HG03139 (cell line): ENCODE data around the gene RAB28.

Experiments
- ATAC-seq: cut with Tn5 transposase; IDR thresholded peaks from one replicate; pipeline ENCODE4 v1.9.1; 2021; ENCODE audit not compliant: unreplicated experiment

The RAB28 gene

DNA sequence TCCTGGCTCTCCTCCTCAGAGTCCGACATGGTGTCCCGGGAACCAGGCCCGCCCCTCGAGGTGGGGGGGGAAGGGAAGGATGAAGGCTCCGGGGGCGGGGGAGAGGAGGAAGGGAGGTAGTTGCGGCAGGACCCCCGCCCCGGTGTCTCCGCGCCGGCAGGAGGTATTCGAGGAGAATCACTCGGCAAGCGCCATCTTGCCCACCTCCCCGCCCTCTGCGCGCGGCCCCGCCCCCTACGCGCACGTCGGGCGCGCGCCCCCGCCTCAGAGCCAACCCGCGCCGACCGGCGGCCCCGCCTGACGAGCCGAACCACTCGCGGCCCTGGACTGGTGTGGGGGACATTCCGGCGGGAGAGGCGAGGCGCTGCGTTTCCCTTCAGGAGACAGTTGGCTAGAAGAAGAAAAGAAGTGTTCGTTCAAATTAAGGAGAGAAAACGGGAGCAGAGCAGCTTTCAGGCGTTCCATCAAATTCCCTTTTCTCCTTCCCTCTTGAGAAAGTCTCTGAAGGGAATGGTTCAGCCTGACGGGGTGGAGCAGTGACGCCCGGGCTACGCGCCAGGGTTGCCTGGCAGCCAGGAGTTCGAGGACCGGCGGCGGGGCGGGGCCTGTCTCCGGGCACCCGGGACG, at the start of gene RAB28:
TSS of gene RAB28 (minus strand) at position 219 of the 627 bp plus-strand sequence.
- ATAC-seq, result peak; percentile 97

DNA sequence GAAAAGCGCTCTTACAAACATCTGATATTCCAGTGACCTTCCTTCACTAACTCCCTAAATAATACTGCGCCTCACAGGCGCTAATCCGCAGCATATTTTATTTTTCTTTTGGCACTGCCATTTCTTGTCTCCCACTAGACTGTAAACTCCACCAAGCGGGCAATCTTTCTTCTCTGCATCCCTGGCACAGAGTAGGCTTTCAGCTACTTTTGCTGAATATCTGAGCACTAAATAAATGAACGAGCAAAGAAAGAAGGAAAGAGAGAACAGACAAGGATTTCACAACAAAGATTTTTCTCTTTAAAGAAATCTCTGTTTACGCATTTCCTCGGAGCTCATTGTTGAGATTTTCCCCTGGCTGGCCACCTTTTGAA, 47.5 kb upstream of the RAB28 start:
- ATAC-seq, result no peak

DNA sequence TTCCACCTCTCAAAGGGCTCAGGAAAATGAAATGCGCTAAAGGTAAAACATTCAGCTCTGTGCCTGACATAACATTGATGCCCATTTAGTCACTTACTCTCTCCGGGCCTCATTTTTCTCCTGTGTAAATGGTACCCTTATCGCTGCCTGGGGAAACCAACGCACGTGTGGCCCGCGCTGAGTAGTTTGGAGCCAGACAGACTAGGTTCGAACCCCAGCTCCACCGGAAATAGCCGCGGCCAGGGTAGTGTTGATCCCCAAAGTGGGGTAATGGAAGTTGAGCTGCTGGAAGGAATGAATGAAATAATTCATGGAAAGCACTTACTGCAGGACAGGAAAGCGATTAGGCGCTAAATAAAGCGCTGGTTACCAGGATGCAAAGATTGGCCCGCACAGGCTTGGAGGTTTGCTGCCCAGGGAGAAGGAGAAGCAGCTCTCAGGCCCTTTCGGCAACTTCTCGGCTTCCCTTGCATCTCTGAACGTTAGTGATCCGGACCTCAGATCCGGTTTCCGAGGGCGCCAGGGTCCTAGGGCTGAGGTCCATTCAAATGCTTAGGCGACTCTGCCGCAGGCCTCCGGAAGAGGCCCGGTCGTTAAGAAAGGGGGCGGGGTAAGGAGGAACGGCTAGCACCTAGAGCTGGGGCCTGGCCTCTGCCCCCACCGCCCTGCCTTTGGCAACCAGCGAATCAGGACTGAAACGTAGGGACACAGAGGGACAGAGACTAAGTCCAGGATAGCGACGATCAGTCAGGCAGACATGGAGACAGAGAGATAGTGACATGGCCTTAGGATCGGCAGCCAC, 46.9 kb upstream of the RAB28 start:
- ATAC-seq, result no peak

DNA sequence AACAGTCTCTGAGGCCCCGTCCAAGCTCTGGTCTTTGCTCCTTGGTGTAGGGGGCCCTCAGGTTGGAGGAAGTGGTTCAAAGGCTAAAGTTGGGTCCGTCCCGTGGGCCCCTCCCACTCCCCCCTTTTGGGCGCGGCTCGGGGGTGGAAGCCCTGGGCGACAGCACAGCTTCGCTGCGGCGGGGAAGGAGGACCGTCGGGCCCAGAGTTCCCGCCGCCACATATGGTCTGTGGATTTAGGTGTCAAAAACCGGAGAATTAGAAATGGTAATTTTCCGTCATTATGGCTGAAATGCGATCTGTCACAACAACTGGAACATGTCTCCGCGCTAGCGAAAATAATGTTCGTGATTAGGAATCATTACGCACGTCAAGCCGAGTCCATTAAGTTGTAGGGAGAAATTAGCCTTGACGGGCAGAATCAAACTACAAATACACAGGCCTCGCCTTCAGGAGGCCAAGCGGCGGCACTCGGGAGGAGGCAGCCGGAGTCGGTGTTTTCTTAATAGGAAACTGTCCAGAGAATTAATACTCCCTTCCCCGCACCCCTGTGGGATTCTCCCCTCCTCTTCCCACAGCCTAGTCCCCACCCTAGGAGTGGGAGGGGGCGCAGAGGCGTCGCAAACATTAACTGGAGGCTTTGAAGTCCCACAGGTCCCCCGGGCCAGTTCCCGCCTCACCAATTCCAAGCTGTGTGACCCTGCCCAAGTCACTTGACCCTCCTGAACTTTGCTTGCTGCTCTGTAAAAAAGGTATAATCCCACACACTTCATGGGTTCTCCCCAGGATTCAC, 45.2 kb upstream of the RAB28 start:
- no peak for ATAC-seq

DNA sequence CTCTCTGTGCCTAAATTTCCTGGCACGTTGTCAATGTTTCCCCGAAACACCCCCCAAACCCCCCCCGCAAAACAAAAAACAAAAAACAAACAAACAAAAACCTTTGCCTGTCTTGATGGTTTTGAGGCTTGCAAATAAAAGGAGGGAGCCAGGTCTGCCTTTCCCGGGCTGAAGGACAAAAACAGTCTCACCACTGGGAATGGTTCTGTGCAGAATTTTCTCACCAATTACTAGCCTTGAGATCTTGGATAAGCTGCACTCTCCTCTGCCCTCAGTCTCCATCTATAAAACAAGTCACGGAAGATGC, 44.6 kb upstream of the RAB28 start:
- ATAC-seq, result no peak

DNA sequence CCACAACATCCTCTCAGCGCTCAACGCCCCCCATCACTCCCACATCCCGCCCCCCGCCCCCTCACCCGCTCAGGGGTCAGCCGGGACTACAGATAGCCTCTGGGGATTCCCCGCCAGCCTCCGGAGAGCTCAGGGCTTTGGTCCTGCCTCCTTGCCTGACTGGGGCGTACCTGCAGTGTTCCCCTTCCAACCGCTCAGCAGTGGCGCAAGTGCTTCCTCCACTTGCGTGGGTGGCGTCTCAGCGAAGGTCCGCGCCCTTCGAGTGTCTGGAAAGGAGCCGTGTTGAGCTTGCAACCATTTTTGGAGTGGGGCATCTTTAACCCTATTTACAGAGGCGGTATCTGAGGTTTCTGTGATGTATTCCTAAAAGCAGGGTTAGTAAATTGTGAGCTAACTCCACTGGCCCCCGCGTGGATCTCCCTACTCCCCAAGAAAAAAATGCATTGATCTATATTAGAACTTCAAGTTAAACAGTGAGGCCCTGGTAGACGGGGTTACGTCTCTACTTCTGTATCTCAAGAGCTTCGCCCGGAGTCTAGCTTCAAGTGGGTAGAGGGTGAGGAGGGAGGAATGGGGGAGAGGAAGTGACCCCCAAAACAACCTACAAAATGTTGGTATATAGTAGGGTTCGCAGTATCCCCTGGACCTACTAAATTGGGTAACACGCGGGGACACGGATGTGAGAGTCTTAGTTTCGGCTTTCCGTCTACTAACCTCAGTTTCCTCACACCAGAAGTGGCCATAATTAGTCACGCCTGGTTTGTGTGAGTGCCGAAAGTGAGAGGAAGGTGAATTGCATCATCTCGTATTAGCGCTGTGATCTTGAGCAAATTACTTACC, 44.1 kb upstream of the RAB28 start:
- peak; percentile 67 for ATAC-seq

DNA sequence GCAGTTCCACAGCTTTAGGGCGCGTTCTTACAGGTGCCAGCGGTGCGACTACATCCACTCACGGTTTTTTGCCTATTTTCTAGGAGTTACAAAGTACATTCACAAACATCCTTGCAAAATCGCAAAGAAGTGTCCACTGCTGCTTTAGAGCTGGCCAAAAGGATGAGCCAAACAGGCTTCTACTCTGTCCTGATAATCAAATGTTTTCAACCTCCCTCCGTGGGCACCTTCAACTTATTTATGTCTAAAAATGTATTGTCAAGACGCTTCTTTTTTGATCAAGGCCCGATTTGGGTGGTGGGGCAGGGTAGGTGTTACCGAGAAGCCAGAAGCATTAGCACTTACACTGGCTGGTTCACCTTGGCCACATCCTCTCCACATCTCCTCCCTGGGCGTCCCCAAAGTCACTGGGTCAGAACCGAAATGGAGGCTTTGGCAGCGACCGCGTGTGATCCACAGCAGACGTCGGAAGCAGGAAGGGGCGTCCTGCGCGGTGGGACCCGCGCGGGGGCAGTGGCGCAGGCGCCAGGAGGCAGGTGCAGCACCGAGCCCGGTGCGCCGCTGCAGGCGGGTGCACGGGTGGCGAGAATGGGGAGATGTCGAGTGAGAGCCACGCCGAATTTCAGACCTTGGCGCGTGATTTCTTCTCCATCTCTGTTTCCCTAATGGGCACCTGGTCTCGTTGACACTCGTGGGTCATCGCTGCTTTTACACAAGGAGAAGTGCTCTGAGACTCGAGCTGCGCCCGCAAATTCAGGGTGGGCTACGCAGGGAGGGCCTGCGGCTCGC, 43.2 kb upstream of the RAB28 start:
- ATAC-seq, result no peak

DNA sequence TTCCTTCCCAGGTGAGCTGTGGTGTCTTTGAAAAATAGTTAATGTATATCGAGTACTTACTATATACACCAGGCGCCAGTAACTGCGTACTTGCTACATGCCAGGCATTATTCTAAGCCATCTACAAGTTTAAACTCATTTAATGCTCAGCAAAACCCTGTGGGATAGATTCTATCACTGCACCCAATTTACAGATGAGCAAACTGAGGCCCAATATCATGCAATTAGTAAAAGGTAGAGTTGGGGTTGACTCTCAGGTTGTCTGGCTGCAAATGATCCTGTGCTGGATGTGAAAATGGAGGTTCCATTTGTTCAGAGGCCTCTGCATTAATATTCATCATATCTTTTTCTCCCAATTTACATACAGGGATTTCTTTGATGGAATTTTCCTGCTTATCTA, 42.5 kb upstream of the RAB28 start:
- ATAC-seq, result no peak

DNA sequence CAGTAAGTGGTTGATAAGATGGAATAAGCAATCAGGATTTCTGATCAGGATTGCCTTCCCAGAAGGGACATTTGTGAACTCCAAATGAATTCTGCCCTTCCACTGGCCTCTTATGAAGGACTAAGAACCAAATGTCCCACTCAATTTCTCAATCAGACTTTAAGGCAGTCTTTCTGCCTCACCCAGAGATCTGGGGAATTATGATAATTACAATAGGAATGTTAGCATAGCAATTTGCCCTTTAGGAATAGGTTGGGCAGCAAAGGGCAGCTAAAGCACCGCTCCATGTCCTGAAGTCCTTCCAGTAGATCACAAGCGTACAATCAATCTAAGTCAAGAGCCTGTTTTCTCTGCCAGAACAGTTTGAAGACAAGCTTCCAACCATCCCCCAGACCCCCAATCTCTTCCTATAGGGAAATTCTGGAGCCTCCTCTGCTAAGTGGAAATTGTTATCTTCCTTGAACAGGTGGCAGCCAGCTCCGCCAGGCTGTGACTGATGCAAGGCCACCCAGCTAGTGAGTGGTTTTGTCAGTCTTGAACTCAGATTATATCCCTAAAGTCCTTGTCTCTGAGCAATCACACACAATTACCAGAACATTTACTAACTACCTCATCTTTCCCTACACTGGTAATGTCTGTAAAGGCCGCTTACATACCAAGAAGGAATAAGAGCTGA, 41.6 kb upstream of the RAB28 start:
- no peak for ATAC-seq

DNA sequence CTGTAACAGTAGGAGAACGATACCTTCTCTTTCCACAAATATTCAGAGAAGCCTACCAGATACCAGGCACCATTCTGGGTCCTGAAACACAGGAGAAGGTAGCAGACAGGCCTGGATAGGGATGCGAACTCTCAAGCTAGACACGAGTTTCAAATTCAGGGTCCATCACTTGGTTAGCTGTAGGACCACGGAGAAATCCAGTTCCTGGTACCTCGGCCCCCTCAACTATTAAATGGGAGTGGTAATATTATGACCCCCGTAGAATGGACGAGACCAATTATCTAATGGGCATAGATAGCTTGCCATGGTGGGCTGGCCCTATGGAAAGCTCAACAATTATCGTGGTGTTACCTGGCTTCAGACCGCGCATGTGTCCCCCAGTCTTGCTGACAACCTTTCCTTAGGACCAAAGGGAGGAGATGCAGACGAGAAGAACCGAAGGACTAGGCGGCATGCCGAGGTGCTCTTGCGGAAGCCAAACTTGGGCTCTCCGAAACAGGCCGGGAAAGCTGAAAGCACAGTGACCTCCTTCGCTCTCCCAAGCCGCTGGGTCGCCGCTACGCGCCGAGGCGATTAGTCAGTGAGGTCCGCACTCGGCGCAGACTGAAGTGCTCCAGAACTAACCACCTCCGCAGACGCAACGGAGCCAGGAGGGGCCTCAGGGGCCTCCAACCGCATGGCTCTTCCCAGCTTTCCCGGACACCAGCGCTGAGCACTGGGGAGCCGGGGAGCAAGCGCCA, 40.5 kb upstream of the RAB28 start:
- no peak for ATAC-seq

DNA sequence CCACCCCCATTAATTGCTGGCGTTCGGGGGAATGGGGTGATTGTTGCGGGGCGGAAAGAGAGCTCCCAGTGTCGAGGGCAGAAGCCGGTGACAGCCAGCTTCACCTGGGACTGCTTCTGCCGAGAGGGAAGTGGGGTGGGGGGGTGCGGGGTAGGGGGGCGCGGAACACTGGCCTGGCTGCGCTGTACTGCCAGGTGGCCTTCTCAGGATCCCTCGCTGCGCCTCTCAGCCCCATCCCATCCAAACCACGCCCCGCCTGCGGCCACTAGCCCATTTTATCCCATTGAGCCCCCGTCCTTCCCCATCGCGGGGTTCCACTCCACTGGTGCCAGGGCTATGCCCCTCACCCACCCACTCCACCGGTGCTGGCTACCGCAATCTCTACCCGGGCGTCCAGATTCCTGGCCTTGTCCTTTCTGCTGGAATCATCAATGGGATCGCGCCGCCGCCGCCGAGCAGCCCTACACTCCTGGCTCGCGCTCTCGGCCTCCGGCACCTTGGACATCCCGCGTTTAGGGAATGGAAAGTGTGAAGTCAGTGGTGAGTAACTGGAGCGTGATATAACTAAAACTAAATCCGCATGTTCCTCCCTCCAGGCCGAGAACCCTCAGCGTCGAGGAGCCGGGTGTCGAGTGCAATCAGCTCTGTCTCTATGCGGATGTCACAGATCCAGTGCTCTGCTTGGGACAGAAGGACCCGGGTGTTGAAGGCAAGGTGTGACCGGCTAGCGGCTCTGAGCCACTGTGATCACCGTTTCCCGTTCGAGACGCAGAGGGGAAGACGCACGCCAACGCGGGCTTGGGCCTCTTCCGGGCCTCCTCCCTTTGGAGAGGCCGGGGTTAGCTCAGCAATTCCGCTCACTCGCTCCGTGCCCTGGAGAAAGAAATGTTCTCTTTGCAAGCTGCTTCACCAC, 39.7 kb upstream of the RAB28 start:
- ATAC-seq, result no peak

DNA sequence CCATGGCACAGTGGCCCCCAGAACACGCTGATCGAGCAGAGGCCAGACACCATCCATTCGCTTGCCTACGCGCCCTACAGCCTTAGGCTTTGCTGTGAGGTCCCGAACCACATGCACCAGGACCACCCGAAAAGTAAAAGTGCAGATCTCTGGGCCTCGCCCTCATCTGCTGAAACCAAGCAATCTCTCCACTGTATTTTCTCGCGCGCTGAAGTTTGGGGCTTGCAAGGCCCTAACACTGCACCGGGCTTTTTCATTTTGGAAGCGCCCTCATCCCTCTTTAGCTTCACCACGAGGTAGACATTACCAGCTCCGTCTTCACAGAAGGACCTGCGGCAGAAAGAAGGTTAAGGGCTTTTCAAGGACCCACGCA, 39.0 kb upstream of the RAB28 start:
- ATAC-seq, result no peak

DNA sequence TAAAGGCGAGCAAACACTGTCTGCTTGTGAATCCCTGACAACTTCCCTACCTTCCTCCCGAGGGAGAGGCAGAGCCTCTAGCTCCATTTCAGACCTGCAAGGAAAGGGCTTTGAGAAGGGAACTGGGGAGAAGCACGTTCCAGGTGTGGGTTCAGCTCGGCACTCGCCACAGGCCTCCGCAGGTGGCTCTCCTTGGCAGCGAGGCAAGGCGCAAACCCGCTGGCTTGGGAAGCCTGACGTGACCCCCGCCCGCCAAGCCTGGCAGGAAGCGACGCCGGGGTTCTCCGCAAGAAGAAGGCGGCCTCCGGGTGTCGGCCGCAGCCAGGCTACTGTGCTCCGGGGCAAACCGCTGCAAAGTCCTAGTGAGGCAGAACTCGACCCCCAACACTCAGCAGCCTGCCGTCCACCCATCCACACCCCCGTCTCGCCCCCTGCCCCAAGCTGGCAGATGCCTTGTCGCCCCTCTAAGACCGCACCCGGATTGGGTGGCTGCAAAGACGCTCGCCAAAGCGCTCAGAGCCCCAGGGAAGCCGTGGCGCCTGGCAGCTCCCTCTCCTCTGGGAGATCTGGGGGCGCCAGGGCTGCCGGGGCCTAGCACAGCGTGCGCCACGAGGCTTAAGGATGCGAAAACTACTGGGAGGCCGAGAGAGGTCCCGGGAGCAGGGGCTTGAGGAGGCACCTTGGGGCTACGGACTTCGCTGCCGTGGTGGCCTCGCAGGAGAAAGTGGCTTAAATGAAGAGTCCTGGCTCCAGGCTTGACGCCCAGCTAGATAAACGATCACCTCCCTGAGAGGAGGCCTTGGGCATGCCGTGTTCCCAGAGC, 38.4 kb upstream of the RAB28 start:
- no peak for ATAC-seq

DNA sequence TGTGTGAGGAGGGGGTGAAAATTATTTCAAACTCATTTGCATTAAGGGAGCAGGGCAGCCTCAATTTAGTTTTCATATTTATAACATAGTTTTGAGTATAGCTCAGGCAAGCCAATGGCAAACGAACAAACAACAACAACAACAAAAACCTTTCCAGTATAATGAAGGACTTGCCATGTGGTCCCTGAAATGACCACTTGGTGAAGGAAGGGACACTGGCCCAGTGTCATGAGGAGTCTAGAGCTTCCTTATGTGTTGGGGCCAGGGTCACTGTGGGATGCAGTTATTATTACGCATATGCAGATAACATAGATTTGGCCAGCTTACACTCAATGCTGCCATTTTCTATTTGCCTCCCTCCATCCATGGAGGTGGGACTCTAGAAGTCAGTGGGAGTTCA, 36.9 kb upstream of the RAB28 start:
- ATAC-seq, result no peak

DNA sequence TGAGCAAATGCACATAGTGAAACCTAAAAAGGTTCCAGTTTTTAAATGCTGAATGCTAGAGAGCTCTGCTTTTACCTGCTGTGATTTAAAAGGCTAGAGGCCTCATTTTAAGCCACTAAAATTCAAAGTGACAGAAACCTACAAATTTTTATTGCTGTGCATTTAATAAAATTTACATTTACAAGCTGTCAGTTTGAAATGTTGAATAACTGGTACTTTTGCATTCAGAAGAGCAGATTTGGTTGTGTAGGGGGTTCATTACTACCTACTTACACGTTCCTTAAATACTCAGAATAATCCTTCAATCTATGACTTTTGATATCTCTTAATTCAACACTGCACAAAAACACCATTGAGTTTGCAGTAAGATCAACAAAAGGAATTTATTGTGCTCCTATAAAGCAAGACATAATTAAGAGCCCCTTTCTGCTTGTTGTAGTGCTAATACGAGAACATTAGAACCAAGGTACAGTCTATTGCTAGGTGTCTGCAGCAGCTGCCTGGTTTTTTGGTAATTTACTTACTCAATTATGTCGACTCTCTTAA, 32.2 kb upstream of the RAB28 start:
- ATAC-seq, result no peak

DNA sequence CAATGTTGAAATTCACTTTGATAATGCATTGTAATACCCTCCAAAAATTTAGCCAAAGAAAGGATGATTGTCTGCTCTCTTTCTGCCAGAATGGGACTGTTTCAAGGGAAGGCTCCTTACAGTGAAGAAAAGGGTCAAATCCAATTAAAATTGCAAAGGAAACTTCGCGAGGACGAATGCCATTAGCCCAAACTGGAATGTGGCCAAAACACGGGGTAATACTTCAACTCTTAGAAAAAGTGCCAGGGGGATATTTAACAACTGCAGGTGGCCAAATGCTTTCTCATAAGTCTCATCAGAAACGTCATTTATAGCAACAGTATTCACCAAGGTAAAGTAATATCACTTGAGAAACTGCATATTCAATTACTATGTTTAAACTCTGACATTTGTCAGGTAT, 31.1 kb upstream of the RAB28 start:
- no peak for ATAC-seq

DNA sequence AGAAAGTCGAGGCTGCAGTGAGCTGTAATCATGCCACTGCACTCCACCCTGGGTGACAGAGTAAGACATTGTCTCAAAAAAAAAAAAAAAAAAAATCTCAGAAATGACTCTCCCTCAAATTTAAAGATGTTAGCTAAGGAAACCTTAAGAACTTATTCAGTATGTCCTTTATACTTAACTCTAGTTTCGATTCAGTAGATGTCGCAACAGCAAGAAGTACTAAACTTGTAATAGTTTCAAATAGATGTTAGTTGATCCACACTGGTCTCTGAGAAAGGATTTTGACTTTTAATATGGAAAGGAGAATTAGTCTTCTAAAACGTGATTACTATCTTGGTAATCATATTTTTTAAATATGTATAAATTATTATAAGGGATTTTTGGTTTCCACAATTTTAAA, 30.6 kb upstream of the RAB28 start:
- ATAC-seq, result no peak
